GM18868 (cell line): ENCODE data around the gene NECAB3.
"Not testable (repeated sequence)": the region's sequence is repeated elsewhere in the genome, so short reads cannot be mapped to it uniquely, and the experiment has no call there.

Experiments
- ATAC-seq: cut with Tn5 transposase; IDR thresholded peaks from one replicate; pipeline ENCODE4 v1.9.1; 2021; ENCODE audit warnings: mild to moderate bottlenecking, moderate library complexity; ENCODE audit not compliant: unreplicated experiment

Gene NECAB3

GRCh38 chr20:33698966-33699365 is 24.7 kb upstream of the NECAB3 start:
- not testable (repeated sequence) for ATAC-seq

- no peak for ATAC-seq
Observed at GRCh38 chr20:33697129-33697528, 22.9 kb upstream of the NECAB3 start.

GRCh38 chr20:33696448-33696847 is 22.2 kb upstream of the NECAB3 start:
- ATAC-seq: no peak

GRCh38 chr20:33694639-33695012 is 20.4 kb upstream of the NECAB3 start:
- ATAC-seq: no peak

- ATAC-seq: no peak
Observed at GRCh38 chr20:33693741-33694638, 19.8 kb upstream of the NECAB3 start.

GRCh38 chr20:33693289-33693688 is 19.1 kb upstream of the NECAB3 start:
- ATAC-seq: no peak

GRCh38 chr20:33689973-33690372 is 15.7 kb upstream of the NECAB3 start:
- no peak for ATAC-seq

GRCh38 chr20:33689493-33689892 is 15.3 kb upstream of the NECAB3 start:
- ATAC-seq: no peak

- ATAC-seq: no peak
Observed at GRCh38 chr20:33688938-33689424, 14.8 kb upstream of the NECAB3 start.

GRCh38 chr20:33687993-33688937 is 14.0 kb upstream of the NECAB3 start:
- no peak for ATAC-seq

- ATAC-seq: no peak
Observed at GRCh38 chr20:33687370-33687915, 13.2 kb upstream of the NECAB3 start.

- ATAC-seq: no peak
Observed at GRCh38 chr20:33686984-33687366, 12.7 kb upstream of the NECAB3 start.

- ATAC-seq: peak; percentile 84
Observed at GRCh38 chr20:33686100-33686983, 12.1 kb upstream of the NECAB3 start, which contains the start of gene E2F1. E2F1 (minus strand) TSS chr20:33686385; CDS start chr20:33686264, 121 bp downstream.

GRCh38 chr20:33685328-33686099 is 11.3 kb upstream of the NECAB3 start:
- ATAC-seq: peak; percentile 34

- ATAC-seq: no peak
Observed at GRCh38 chr20:33684533-33685327, 10.5 kb upstream of the NECAB3 start.

- ATAC-seq: no peak
Observed at GRCh38 chr20:33681728-33682353, 7.6 kb upstream of the NECAB3 start.

GRCh38 chr20:33681288-33681687 is 7.1 kb upstream of the NECAB3 start:
- no peak for ATAC-seq

- no peak for ATAC-seq
Observed at GRCh38 chr20:33680686-33681085, 6.5 kb upstream of the NECAB3 start.
